Adipose tissue (tissue), 3 donors: Measurements from ENCODE around the gene FOXP1. TPM values are rescaled to one million over a fixed set of nuclear protein-coding genes. Genes with fewer than 3 reads are reported as not detected.
A peak's percentile ranks its signal among the peaks of the same experiment; 100 is the strongest.

Experiments
- H3K27ac ChIP-seq: one replicate; pipeline ENCODE4 v1.5.1; 2013; ENCODE audit warnings: low read depth, low read length
- WGBS, 3 donors: extraction: QIAGEN DNeasy Blood & Tissue Kit; methylation state at CpG; one replicate each; pipeline ENCODE4 v1.1.7; 2013; 5-methylcytosine and 5-hydroxymethylcytosine counted together
- polyA plus RNA-seq, 3 donors: library from polyadenylated mRNA; stranded (reverse); fragments of 200-250 nt; gene quantifications; one replicate each; pipeline ENCODE4 v1.2.3, GENCODE V29; 2013
- donor health status: healthy with polysubstance abuse.
- donor health status: Bipolar disorder and iron deficiency.
- donor health status: healthy.

The FOXP1 gene
- polyA plus RNA-seq, 3 donors: 6.3 to 19.2 (median 11.4) TPM

- WGBS, 3 donors: 78 to 92% (median 81%) methylated on average over 8 of the region's 8 CpGs
- no peak overlapping the region for H3K27ac ChIP-seq
Measured at GRCh38 chr3:71078723-71079525, 504.6 kb downstream of the FOXP1 start.

- WGBS, 3 donors: 83 to 98% (median 90%) methylated on average over 3 of the region's 3 CpGs
- H3K27ac ChIP-seq: no peak overlapping the region
Measured at GRCh38 chr3:71078199-71078598, 505.3 kb downstream of the FOXP1 start.

- WGBS, 3 donors: 65 to 71% (median 69%) methylated on average over 3 of the region's 3 CpGs
Measured at GRCh38 chr3:71077070-71077469, 506.5 kb downstream of the FOXP1 start.

GRCh38 chr3:71076361-71077002 is 507.0 kb downstream of the FOXP1 start:
- 96 to 99% (median 96%) methylated on average over 5 of the region's 5 CpGs for WGBS, 3 donors
- H3K27ac ChIP-seq: no peak overlapping the region

More at GRCh38 chr3:71077070-71077469, 506.5 kb downstream of the FOXP1 start:
- H3K27ac ChIP-seq: no peak overlapping the region

GRCh38 chr3:71075494-71075893 is 508.0 kb downstream of the FOXP1 start:
- whole genome bisulfite sequencing, 3 donors: 95 to 99% (median 98%) methylated on average over 2 of the region's 2 CpGs
- no peak overlapping the region for H3K27ac ChIP-seq

- 93 to 95% (median 94%) methylated on average over 3 of the region's 3 CpGs for WGBS, 3 donors
- H3K27ac ChIP-seq: no peak overlapping the region
Measured at GRCh38 chr3:71074423-71074822, 509.1 kb downstream of the FOXP1 start.

GRCh38 chr3:71072986-71073385 is 510.5 kb downstream of the FOXP1 start:
- H3K27ac ChIP-seq: no peak overlapping the region
- 76 to 84% (median 84%) methylated on average over 4 of the region's 4 CpGs for WGBS, 3 donors

- no peak overlapping the region for H3K27ac ChIP-seq
- WGBS, 3 donors: 62 to 72% (median 68%) methylated on average over 2 of the region's 2 CpGs
Measured at GRCh38 chr3:71072287-71072686, 511.2 kb downstream of the FOXP1 start.

GRCh38 chr3:71070497-71071463 is 512.7 kb downstream of the FOXP1 start:
- H3K27ac ChIP-seq: no peak overlapping the region
- 63 to 82% (median 67%) methylated on average over 20 of the region's 20 CpGs for WGBS, 3 donors

- no peak overlapping the region for H3K27ac ChIP-seq
- WGBS, 3 donors: 36 to 54% (median 45%) methylated on average over 4 of the region's 4 CpGs
Measured at GRCh38 chr3:71069797-71070196, 513.7 kb downstream of the FOXP1 start.

GRCh38 chr3:71067977-71068654 is 515.4 kb downstream of the FOXP1 start:
- no peak overlapping the region for H3K27ac ChIP-seq
- 63 to 68% (median 63%) methylated on average over 6 of the region's 6 CpGs for WGBS, 3 donors

- H3K27ac ChIP-seq: no peak overlapping the region
- WGBS, 3 donors: 21 to 27% (median 23%) methylated on average over 3 of the region's 3 CpGs
Measured at GRCh38 chr3:71066849-71067261, 516.7 kb downstream of the FOXP1 start.

GRCh38 chr3:71066356-71066755 is 517.2 kb downstream of the FOXP1 start:
- H3K27ac ChIP-seq: no peak overlapping the region
- WGBS, 3 donors: 10 to 22% (median 22%) methylated on average over 6 of the region's 6 CpGs

- H3K27ac ChIP-seq: no peak overlapping the region
- 6 to 22% (median 19%) methylated on average over 4 of the region's 4 CpGs for WGBS, 3 donors
Measured at GRCh38 chr3:71065764-71066013, 517.8 kb downstream of the FOXP1 start.

GRCh38 chr3:71064956-71065763 is 518.4 kb downstream of the FOXP1 start:
- H3K27ac ChIP-seq: peak overlapping the region; percentile 75
- WGBS, 3 donors: 0 to 1% (median 1%) methylated on average over 45 to 85 of the region's 85 CpGs

GRCh38 chr3:71064291-71064955 is 519.1 kb downstream of the FOXP1 start:
- peak overlapping the region; percentile 86 for H3K27ac ChIP-seq
- WGBS, 3 donors: 0 to 1% (median 0%) methylated on average over 33 to 46 of the region's 46 CpGs

- whole genome bisulfite sequencing, 3 donors: 2 to 3% (median 2%) methylated on average over 13 of the region's 13 CpGs
Measured at GRCh38 chr3:71063773-71064290, 519.7 kb downstream of the FOXP1 start.

More at GRCh38 chr3:71063773-71064290, 519.7 kb downstream of the FOXP1 start:
- peak overlapping the region; percentile 86 for H3K27ac ChIP-seq
